Measurements from ENCODE around the gene CSTPP1.
"Not testable (repeated sequence)": the region's sequence is repeated elsewhere in the genome, so short reads cannot be mapped to it uniquely, and the experiment has no call there.

Gene CSTPP1

DNA sequence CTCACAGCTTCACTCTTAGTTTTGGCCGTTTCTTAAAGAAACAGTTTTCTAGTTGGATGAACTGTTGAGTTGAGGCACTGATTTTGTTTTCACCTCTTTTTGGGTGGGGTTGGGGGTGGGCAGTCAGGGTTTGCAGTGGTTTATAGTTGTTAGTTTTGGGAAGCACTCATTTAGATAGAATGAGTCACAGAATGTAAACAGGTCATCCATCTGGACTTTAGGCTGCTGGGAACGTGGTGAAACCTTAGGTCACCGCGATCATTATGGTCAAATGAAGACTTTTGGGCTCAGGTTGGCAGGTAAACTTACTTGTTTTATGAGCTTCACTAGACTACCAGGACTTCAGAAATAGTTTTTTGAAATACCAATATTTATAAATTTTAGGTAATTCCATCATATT, 48.4 kb downstream of the CSTPP1 start:
- ATAC-seq (ENCODE audit: insufficient read depth, low read depth): no peak

GRCh38 chr11:46987183-46987582, 50.6 kb downstream of the CSTPP1 start:
- no peaks in the 10 kb centered on the region for H3K9me3 ChIP-seq (ENCODE audit: insufficient read depth, low read length, severe bottlenecking)
- TF ChIP-seq CTCF (IDR thresholded peaks at IDR 0.05; ENCODE audit: borderline replicate concordance, extremely low read depth, low read length, poor library complexity, severe bottlenecking): no peak
- no peak for TF ChIP-seq EZH2 (IDR thresholded peaks at IDR 0.05; ENCODE audit: borderline replicate concordance, low read depth, low read length, severe bottlenecking)
- no peaks in the 10 kb centered on the region for H3K79me2 ChIP-seq (ENCODE audit: insufficient read depth, low read length)
- peaks cover 6% of the 10 kb centered on the region; the same call in 1 of the 2 replicates for H3K36me3 ChIP-seq (ENCODE audit: insufficient read depth, low read length)
- H3K9ac ChIP-seq (ENCODE audit: low read depth, low read length): no peak overlapping the region
- no peak overlapping the region for H2AFZ ChIP-seq (ENCODE audit: low read depth, low read length)
- DNase-seq (no peak), ATAC-seq (ENCODE audit: insufficient read depth, low read depth) (no peak)
- H3K4me2 ChIP-seq (ENCODE audit: insufficient read depth, low read length): no peak overlapping the region
- H3K27me3 ChIP-seq (ENCODE audit: insufficient read depth, low read length, poor library complexity): no peaks in the 10 kb centered on the region
- H3K27ac ChIP-seq (ENCODE audit: low read length): no peak overlapping the region
- no peaks in the 10 kb centered on the region for H4K20me1 ChIP-seq (ENCODE audit: insufficient read depth, low read length)
- H3K4me3 ChIP-seq (ENCODE audit: low read depth in 1 of 2, low read length in 2 of 2): no peak overlapping the region
- no peaks in the 10 kb centered on the region for H3K4me1 ChIP-seq (ENCODE audit: insufficient read depth, low read length)

More for the DNA sequence above, 48.4 kb downstream of the CSTPP1 start:
- Histone ChIP-seq H3K27me3 (ENCODE audit: insufficient read depth, low read length, poor library complexity) (no peaks in the 10 kb centered on the region), H3K9me3 (ENCODE audit: insufficient read depth, low read length, severe bottlenecking) (no peaks in the 10 kb centered on the region), H3K36me3 (ENCODE audit: insufficient read depth, low read length) (peaks cover 6% of the 10 kb centered on the region; the same call in 1 of the 2 replicates), H2AFZ (ENCODE audit: low read depth, low read length) (no peak overlapping the region), H3K79me2 (ENCODE audit: insufficient read depth, low read length) (no peaks in the 10 kb centered on the region), H3K4me3 (ENCODE audit: low read depth in 1 of 2, low read length in 2 of 2) (no peak overlapping the region), H4K20me1 (ENCODE audit: insufficient read depth, low read length) (no peaks in the 10 kb centered on the region), H3K9ac (ENCODE audit: low read depth, low read length) (no peak overlapping the region), H3K4me1 (ENCODE audit: insufficient read depth, low read length) (no peaks in the 10 kb centered on the region), H3K27ac (ENCODE audit: low read length) (no peak overlapping the region), H3K4me2 (ENCODE audit: insufficient read depth, low read length) (no peak overlapping the region)
- TF ChIP-seq CTCF (IDR thresholded peaks at IDR 0.05; ENCODE audit: borderline replicate concordance, extremely low read depth, low read length, poor library complexity, severe bottlenecking) (no peak), EZH2 (IDR thresholded peaks at IDR 0.05; ENCODE audit: borderline replicate concordance, low read depth, low read length, severe bottlenecking) (no peak)
- no peak for DNase-seq

- H3K4me1 ChIP-seq (ENCODE audit: insufficient read depth, low read length): not testable (repeated sequence)
Observed at GRCh38 chr11:46989810-46990487, 53.4 kb downstream of the CSTPP1 start.

GRCh38 chr11:46991391-46991790, 54.8 kb downstream of the CSTPP1 start:
- no peak overlapping the region for H3K27ac ChIP-seq (ENCODE audit: low read length)
- H2AFZ ChIP-seq (ENCODE audit: low read depth, low read length): no peak overlapping the region
- DNase-seq (no peak), ATAC-seq (ENCODE audit: insufficient read depth, low read depth) (no peak)
- H3K27me3 ChIP-seq (ENCODE audit: insufficient read depth, low read length, poor library complexity): no peaks in the 10 kb centered on the region
- TF ChIP-seq EZH2 (IDR thresholded peaks at IDR 0.05; ENCODE audit: borderline replicate concordance, low read depth, low read length, severe bottlenecking): no peak
- no peak for TF ChIP-seq CTCF (IDR thresholded peaks at IDR 0.05; ENCODE audit: borderline replicate concordance, extremely low read depth, low read length, poor library complexity, severe bottlenecking)
- no peak overlapping the region for H3K4me3 ChIP-seq (ENCODE audit: low read depth in 1 of 2, low read length in 2 of 2)
- H3K9me3 ChIP-seq (ENCODE audit: insufficient read depth, low read length, severe bottlenecking): no peaks in the 10 kb centered on the region
- H3K79me2 ChIP-seq (ENCODE audit: insufficient read depth, low read length): no peaks in the 10 kb centered on the region
- H3K36me3 ChIP-seq (ENCODE audit: insufficient read depth, low read length): peaks cover 6% of the 10 kb centered on the region; the same call in 1 of the 2 replicates
- no peaks in the 10 kb centered on the region for H4K20me1 ChIP-seq (ENCODE audit: insufficient read depth, low read length)
- H3K9ac ChIP-seq (ENCODE audit: low read depth, low read length): no peak overlapping the region
- H3K4me1 ChIP-seq (ENCODE audit: insufficient read depth, low read length): no peaks in the 10 kb centered on the region
- no peak overlapping the region for H3K4me2 ChIP-seq (ENCODE audit: insufficient read depth, low read length)

More at GRCh38 chr11:46989810-46990487, 53.4 kb downstream of the CSTPP1 start:
- not testable (repeated sequence) for ATAC-seq (ENCODE audit: insufficient read depth, low read depth); H3K79me2 ChIP-seq (ENCODE audit: insufficient read depth, low read length); H3K27me3 ChIP-seq (ENCODE audit: insufficient read depth, low read length, poor library complexity); DNase-seq; H4K20me1 ChIP-seq (ENCODE audit: insufficient read depth, low read length); H2AFZ ChIP-seq (ENCODE audit: low read depth, low read length); H3K9me3 ChIP-seq (ENCODE audit: insufficient read depth, low read length, severe bottlenecking); H3K4me3 ChIP-seq (ENCODE audit: low read depth in 1 of 2, low read length in 2 of 2); H3K27ac ChIP-seq (ENCODE audit: low read length); H3K36me3 ChIP-seq (ENCODE audit: insufficient read depth, low read length); H3K9ac ChIP-seq (ENCODE audit: low read depth, low read length); H3K4me2 ChIP-seq (ENCODE audit: insufficient read depth, low read length)

GRCh38 chr11:46992386-46992785, 55.8 kb downstream of the CSTPP1 start:
- H2AFZ ChIP-seq (ENCODE audit: low read depth, low read length); H3K79me2 ChIP-seq (ENCODE audit: insufficient read depth, low read length); H3K27ac ChIP-seq (ENCODE audit: low read length); H3K4me3 ChIP-seq (ENCODE audit: low read depth in 1 of 2, low read length in 2 of 2); H3K27me3 ChIP-seq (ENCODE audit: insufficient read depth, low read length, poor library complexity); H3K9me3 ChIP-seq (ENCODE audit: insufficient read depth, low read length, severe bottlenecking); H3K4me2 ChIP-seq (ENCODE audit: insufficient read depth, low read length); ATAC-seq (ENCODE audit: insufficient read depth, low read depth); H3K9ac ChIP-seq (ENCODE audit: low read depth, low read length); H4K20me1 ChIP-seq (ENCODE audit: insufficient read depth, low read length); DNase-seq; H3K4me1 ChIP-seq (ENCODE audit: insufficient read depth, low read length); H3K36me3 ChIP-seq (ENCODE audit: insufficient read depth, low read length): not testable (repeated sequence)

DNA sequence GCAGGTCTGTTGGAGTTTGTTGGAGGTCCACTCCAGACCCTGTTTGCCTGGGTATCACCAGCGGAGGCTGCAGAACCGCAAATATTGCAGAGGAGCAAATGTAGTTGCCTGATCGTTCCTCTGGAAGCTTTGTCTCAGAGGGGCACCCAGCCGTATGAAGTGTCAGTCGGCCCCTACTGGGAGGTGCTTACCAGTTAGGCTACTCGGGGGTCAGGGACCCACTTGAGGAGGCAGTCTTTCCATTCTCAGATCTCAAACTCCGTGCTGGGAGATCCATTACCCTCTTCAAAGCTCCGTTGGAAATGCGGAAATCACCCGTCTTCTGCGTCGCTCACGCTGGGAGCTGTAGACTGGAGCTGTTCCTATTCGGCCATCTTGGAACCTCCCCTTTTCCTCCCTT, 61.2 kb downstream of the CSTPP1 start:
- H3K9ac ChIP-seq (ENCODE audit: low read depth, low read length); H3K27me3 ChIP-seq (ENCODE audit: insufficient read depth, low read length, poor library complexity); H3K27ac ChIP-seq (ENCODE audit: low read length); H3K36me3 ChIP-seq (ENCODE audit: insufficient read depth, low read length); H3K79me2 ChIP-seq (ENCODE audit: insufficient read depth, low read length); ATAC-seq (ENCODE audit: insufficient read depth, low read depth); H3K9me3 ChIP-seq (ENCODE audit: insufficient read depth, low read length, severe bottlenecking); H3K4me2 ChIP-seq (ENCODE audit: insufficient read depth, low read length); H3K4me3 ChIP-seq (ENCODE audit: low read depth in 1 of 2, low read length in 2 of 2); DNase-seq; H2AFZ ChIP-seq (ENCODE audit: low read depth, low read length); H3K4me1 ChIP-seq (ENCODE audit: insufficient read depth, low read length); H4K20me1 ChIP-seq (ENCODE audit: insufficient read depth, low read length): not testable (repeated sequence)

All from DND-41 (cell line).